HL-60/S4 treated with retinoic acid at 250 ng/mL for 4 days and 3 days (cell line): ENCODE results near the gene MKNK1.

Experiments used
- in situ Hi-C: fragments of 300-500 bp; cut with MboI; formaldehyde crosslinking; loops from 2 replicates; pipeline ENCODE4 v1.7.0; 2022; ENCODE audit warnings: low sequenced_read_pairs

The MKNK1 gene

GRCh38 chr1:46599059-46599970 is 4.8 kb downstream of the MKNK1 start:
- in situ Hi-C loops = no loop called here

- in situ Hi-C loops = no loop called here
Measured at GRCh38 chr1:46596846-46597245, 7.2 kb downstream of the MKNK1 start.

- in situ Hi-C loops = no loop called here
Measured at GRCh38 chr1:46596036-46596435, 8.0 kb downstream of the MKNK1 start.

GRCh38 chr1:46595127-46595526 is 8.9 kb downstream of the MKNK1 start:
- in situ Hi-C loops = no loop called here

GRCh38 chr1:46594063-46594462 is 10.0 kb downstream of the MKNK1 start:
- in situ Hi-C loops = no loop called here

GRCh38 chr1:46592823-46593222 is 11.2 kb downstream of the MKNK1 start:
- in situ Hi-C loops = no loop called here

GRCh38 chr1:46589529-46589928 is 14.5 kb downstream of the MKNK1 start:
- in situ Hi-C loops = no loop called here

GRCh38 chr1:46587069-46587468 is 17.0 kb downstream of the MKNK1 start:
- in situ Hi-C loops = no loop called here

GRCh38 chr1:46585312-46585938 is 18.6 kb downstream of the MKNK1 start:
- in situ Hi-C loops = no loop called here

GRCh38 chr1:46583494-46583893 is 20.6 kb downstream of the MKNK1 start:
- in situ Hi-C loops = no loop called here

GRCh38 chr1:46582972-46583371 is 21.1 kb downstream of the MKNK1 start:
- in situ Hi-C loops = no loop called here

- in situ Hi-C loops = no loop called here
Measured at GRCh38 chr1:46581681-46582455, 22.2 kb downstream of the MKNK1 start.

- in situ Hi-C loops = no loop called here
Measured at GRCh38 chr1:46580140-46580903, 23.7 kb downstream of the MKNK1 start.

GRCh38 chr1:46577671-46578070 is 26.4 kb downstream of the MKNK1 start:
- in situ Hi-C loops = no loop called here

GRCh38 chr1:46576596-46576995 is 27.5 kb downstream of the MKNK1 start:
- in situ Hi-C loops = no loop called here

- in situ Hi-C loops = no loop called here
Measured at GRCh38 chr1:46575778-46576177, 28.3 kb downstream of the MKNK1 start.

- in situ Hi-C loops = no loop called here
Measured at GRCh38 chr1:46575300-46575699, 28.8 kb downstream of the MKNK1 start.

- in situ Hi-C loops = no loop called here
Measured at GRCh38 chr1:46571691-46572225, 32.3 kb downstream of the MKNK1 start.

GRCh38 chr1:46569884-46570725 is 34.0 kb downstream of the MKNK1 start:
- in situ Hi-C loops = no loop called here

GRCh38 chr1:46569116-46569515 is 35.0 kb downstream of the MKNK1 start:
- in situ Hi-C loops = no loop called here
